Measurements from ENCODE around the gene CHAF1B.

DNA sequence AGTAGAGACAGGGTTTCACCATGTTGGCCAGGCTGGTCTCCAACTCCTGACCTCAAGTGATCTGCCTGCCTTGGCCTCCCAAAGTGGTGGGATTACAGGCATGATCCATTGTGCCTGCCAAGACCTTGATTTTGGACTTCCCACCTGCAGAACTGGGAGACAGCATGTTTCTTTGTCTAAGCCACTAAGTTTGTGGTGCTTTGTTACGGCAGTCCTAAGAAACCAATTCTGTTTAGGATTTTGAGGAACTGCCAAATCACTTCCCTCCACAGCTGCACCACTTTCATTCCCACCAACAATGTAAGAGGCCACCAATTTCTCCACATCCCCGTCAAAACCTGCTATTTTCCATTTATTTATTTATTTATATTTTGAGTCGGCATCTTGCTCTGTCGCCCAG, 46.1 kb downstream of the CHAF1B start:
- TF ChIP-seq, protein P1, sequence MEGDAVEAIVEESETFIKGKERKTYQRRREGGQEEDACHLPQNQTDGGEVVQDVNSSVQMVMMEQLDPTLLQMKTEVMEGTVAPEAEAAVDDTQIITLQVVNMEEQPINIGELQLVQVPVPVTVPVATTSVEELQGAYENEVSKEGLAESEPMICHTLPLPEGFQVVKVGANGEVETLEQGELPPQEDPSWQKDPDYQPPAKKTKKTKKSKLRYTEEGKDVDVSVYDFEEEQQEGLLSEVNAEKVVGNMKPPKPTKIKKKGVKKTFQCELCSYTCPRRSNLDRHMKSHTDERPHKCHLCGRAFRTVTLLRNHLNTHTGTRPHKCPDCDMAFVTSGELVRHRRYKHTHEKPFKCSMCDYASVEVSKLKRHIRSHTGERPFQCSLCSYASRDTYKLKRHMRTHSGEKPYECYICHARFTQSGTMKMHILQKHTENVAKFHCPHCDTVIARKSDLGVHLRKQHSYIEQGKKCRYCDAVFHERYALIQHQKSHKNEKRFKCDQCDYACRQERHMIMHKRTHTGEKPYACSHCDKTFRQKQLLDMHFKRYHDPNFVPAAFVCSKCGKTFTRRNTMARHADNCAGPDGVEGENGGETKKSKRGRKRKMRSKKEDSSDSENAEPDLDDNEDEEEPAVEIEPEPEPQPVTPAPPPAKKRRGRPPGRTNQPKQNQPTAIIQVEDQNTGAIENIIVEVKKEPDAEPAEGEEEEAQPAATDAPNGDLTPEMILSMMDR (IDR thresholded peaks at IDR 0.05; ENCODE audit: extremely low read depth in 1 of 2, insufficient read depth in 1 of 2, low read depth in 1 of 2, low read length in 2 of 2), result no peak
- no peak for TF ChIP-seq POLR2AphosphoS5 (IDR thresholded peaks at IDR 0.05; ENCODE audit: insufficient read depth, low read depth, low read length)
- no peak for TF ChIP-seq EZH2 (IDR thresholded peaks at IDR 0.05; ENCODE audit: borderline replicate concordance, low read depth, low read length, severe bottlenecking)
- TF ChIP-seq, protein P2, sequence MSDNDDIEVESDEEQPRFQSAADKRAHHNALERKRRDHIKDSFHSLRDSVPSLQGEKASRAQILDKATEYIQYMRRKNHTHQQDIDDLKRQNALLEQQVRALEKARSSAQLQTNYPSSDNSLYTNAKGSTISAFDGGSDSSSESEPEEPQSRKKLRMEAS (IDR thresholded peaks at IDR 0.05; ENCODE audit: insufficient read depth, insufficient read length), result no peak
- no peak for TF ChIP-seq POLR2A (IDR thresholded peaks at IDR 0.05; ENCODE audit: low read depth, low read length)
- no peak for TF ChIP-seq JUN (IDR thresholded peaks at IDR 0.05; ENCODE audit: borderline replicate concordance, insufficient read depth, insufficient read length, low read depth)
